Activated CD4-positive, alpha-beta T cell treated with anti-CD3 and anti-CD28 coated beads for 36 hours (primary cell): Measurements from ENCODE around the gene DCXR. TPM values are rescaled to one million over a fixed set of nuclear protein-coding genes. Genes with fewer than 3 reads are reported as not detected.

Experiments used
- ATAC-seq: fragments of 200-7000 bp; cut with Tn5 transposase; one replicate; pipeline ENCODE4 v1.10.0; 2021; ENCODE audit warnings: mild to moderate bottlenecking, moderate library complexity
- CTCF ChIA-PET: fragments of 350-600 bp; sonication (Branson Sonifier 250); formaldehyde crosslinking; loops from one replicate; lab custom pipeline; 2021; ENCODE audit warnings: antibody characterized with exemption; lab: Charles Lee
- POLR2A ChIA-PET: fragments of 350-600 bp; sonication (Branson Sonifier 250); formaldehyde crosslinking; loops from one replicate; lab custom pipeline; 2021; ENCODE audit warnings: antibody characterized with exemption, inconsistent platforms; lab: Charles Lee
- DNase-seq: peaks from one replicate; pipeline ENCODE4 v3.0.0-alpha.2; 2020
- H3K27ac Mint-ChIP-seq: one replicate; pipeline ENCODE4 v1.8.0; 2021; ENCODE audit warnings: mixed read lengths
- H3K27me3 Mint-ChIP-seq: one replicate; pipeline ENCODE4 v1.8.0; 2021; ENCODE audit warnings: mixed read lengths
- H3K36me3 Mint-ChIP-seq: one replicate; pipeline ENCODE4 v1.8.0; 2021; ENCODE audit warnings: low read depth, mixed read lengths
- H3K4me1 Mint-ChIP-seq: one replicate; pipeline ENCODE4 v1.8.0; 2021; ENCODE audit warnings: mixed read lengths
- H3K4me3 Mint-ChIP-seq: one replicate; pipeline ENCODE4 v1.8.0; 2021; ENCODE audit warnings: mild to moderate bottlenecking, moderate library complexity, mixed read lengths
- H3K9me3 Mint-ChIP-seq: one replicate; pipeline ENCODE4 v1.8.0; 2021; ENCODE audit warnings: low read depth, mixed read lengths
- intact Hi-C, 2 experiments: fragments of 100-400 bp; cut with DNase I in 1 of 2; cut with micrococcal nuclease in 1 of 2; formaldehyde crosslinking; loops; one replicate each; pipeline versions ENCODE4 v1.14.2 to v1.15.1; 2022 to 2024; cut with DNase I, micrococcal nuclease
- total RNA-seq, 2 experiments: library from RNA; stranded (reverse); gene quantifications; one replicate each; pipeline ENCODE4 v1.2.3, GENCODE V29; 2021

DCXR gene
- total RNA-seq, 2 experiments from 2014 or later: 105 to 166 TPM

DNA sequence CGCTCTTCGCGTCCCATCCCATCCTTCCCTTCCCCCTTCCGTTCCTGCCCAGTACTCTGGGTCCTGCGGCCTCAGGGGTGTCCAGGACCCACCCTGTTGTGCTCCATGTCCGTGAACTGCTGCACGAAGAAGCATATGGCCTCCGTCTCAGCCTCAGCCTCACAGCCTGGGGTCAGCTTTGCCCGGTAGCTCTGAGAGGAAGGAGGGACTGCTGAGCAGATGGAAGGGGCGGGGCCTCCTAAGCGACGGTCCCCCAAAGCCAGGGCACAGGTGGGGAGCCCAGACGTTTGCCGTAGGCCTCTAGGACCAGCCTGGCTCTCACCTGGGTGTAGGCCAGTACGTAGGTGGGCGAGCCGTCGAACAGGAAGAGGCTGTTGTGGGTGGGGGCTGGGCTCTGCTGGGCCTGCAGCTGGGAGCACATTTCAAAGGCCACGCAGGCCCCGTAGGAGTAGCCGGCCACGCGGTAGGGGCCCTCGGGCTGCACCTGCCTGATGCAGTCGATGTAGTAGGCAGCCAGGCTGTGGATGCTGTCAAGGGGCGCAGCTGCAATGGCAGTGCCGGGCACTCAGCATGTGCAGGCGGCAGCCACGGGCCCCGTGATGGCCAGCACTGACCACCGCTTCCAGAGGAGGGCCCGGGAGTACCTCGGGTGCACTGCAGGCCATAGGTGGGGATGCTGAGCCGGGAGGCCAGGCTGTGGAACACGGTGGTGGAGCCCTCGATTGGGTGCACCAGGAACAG lies 42.7 kb upstream of the DCXR start:
- ChIA-PET CTCF (no interaction called here), POLR2A (no interaction called here)
- ATAC-seq: no peak
- Mint-ChIP-seq H3K27ac (no peak overlapping the region), H3K9me3 (no peaks in the 10 kb centered on the region), H3K36me3 (peaks cover 24% of the 10 kb centered on the region), H3K4me3 (no peak overlapping the region), H3K4me1 (no peaks in the 10 kb centered on the region), H3K27me3 (no peaks in the 10 kb centered on the region)
- DNase-seq: no peak
- intact Hi-C loops: no loop called here

DNA sequence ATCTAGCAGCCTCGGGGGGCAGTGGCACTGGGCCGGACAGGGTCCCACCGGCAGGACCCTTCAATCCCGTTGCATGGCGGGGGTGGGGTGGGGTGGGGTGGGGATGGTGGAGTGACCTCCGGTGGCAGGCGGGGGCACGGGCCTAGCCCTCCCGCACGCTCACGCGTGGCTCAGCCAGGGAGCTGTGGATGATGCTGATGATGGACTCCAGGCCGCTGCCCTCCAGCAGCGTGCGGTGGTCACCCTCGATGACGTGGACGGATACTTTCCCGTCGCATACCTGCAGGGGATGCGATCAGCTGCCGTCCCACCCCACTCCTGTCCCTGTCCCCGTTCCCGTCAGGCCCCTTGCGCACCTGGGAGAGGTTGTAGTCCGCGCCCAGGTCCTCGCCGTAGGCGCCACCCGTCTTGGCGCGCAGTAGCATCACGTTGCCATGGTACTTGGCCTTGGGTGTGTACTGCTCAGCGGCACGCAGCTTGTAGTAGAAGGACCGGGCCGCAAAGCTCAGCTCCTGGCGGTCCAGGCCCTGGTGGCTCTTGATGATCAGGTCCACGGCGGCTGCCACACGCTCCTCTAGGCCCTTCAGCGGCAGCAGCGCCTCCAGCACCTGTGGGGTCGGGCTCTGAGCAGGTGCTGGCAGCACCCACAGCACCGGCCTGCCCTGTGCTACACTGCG lies 41.6 kb upstream of the DCXR start:
- no peaks in the 10 kb centered on the region for H3K9me3 Mint-ChIP-seq

DNA sequence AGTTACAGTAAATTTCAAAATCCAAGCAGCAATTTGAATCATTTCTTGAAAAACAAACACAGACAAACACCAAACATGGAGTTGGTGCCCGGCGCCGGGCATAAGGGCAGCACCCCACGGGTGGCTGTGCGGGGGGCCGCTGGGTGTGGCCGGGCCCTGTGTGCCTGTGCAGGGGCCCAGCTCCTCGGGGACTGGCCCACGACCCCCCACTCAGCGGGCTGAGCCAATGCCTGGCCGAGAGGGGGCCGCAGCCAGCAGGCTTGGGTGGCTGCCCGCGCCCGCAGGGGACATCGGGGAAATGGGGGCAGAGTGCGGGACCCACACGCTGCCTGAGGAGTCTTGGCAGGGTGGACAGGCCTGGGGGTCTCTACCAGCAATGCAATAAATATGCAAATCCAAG lies 40.9 kb upstream of the DCXR start:
- ChIA-PET CTCF (no interaction called here), POLR2A (no interaction called here)
- DNase-seq (no peak), ATAC-seq (no peak)
- no peak overlapping the region for H3K4me3 Mint-ChIP-seq
- no peaks in the 10 kb centered on the region for H3K4me1 Mint-ChIP-seq
- H3K9me3 Mint-ChIP-seq: no peaks in the 10 kb centered on the region
- H3K27ac Mint-ChIP-seq: no peak overlapping the region
- intact Hi-C loops: no loop called here
- H3K27me3 Mint-ChIP-seq: no peaks in the 10 kb centered on the region
- peaks cover 18% of the 10 kb centered on the region for H3K36me3 Mint-ChIP-seq

More for the DNA sequence above, 41.6 kb upstream of the DCXR start:
- no peak overlapping the region for H3K4me3 Mint-ChIP-seq
- no peaks in the 10 kb centered on the region for H3K4me1 Mint-ChIP-seq
- POLR2A ChIA-PET: no interaction called here
- peaks cover 20% of the 10 kb centered on the region for H3K36me3 Mint-ChIP-seq
- H3K27ac Mint-ChIP-seq: no peak overlapping the region
- ATAC-seq (no peak), DNase-seq (no peak)
- intact Hi-C loops: no loop called here
- no peaks in the 10 kb centered on the region for H3K27me3 Mint-ChIP-seq
- CTCF ChIA-PET: no interaction called here

DNA sequence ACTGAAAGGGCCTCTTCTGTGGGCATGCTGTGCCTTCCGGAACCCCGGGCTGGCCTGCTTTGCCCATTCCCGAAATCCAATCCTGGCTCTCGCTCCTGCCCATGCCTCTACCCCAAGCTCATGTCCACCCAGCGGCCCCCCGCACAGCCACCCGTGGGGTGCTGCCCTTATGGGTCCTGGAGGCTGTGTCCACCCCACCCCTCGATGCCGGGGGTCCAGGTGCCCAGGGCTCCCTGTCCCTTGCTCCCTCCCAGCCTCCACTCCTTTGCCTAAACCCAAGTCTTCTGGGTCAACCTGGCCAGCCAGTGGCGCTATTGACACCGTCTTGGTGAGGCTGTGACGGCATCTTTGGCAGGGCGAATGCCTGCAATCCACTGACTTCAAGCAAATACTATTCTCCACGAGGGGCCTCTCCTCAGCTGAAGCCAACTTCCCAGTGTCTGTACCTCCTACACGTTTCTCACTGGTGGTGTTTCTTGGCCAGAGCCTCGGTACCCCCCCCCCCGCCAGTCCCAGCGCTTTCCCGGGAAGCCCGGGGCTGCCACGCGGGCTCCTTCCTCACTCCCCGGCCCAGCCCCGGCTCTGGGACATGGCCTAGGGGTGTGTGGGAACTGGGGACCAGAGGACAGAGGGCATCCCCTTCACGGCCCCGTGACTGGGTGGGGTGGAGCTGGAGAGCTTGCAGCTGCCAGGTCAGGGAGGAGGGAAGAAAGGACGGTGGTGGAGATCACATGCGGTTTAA lies 40.3 kb upstream of the DCXR start:
- Mint-ChIP-seq H3K36me3 (peaks cover 11% of the 10 kb centered on the region), H3K9me3 (no peaks in the 10 kb centered on the region), H3K27me3 (no peaks in the 10 kb centered on the region), H3K27ac (no peak overlapping the region), H3K4me3 (no peak overlapping the region), H3K4me1 (no peaks in the 10 kb centered on the region)
- CTCF ChIA-PET: interaction anchor here (0.7 kb wide), 1 partner anchor 477 kb away, joined by 3 read pairs; no protein-coding TSS in a partner anchor
- POLR2A ChIA-PET: no interaction called here
- intact Hi-C loops: no loop called here
- ATAC-seq (no peak), DNase-seq (no peak)

DNA sequence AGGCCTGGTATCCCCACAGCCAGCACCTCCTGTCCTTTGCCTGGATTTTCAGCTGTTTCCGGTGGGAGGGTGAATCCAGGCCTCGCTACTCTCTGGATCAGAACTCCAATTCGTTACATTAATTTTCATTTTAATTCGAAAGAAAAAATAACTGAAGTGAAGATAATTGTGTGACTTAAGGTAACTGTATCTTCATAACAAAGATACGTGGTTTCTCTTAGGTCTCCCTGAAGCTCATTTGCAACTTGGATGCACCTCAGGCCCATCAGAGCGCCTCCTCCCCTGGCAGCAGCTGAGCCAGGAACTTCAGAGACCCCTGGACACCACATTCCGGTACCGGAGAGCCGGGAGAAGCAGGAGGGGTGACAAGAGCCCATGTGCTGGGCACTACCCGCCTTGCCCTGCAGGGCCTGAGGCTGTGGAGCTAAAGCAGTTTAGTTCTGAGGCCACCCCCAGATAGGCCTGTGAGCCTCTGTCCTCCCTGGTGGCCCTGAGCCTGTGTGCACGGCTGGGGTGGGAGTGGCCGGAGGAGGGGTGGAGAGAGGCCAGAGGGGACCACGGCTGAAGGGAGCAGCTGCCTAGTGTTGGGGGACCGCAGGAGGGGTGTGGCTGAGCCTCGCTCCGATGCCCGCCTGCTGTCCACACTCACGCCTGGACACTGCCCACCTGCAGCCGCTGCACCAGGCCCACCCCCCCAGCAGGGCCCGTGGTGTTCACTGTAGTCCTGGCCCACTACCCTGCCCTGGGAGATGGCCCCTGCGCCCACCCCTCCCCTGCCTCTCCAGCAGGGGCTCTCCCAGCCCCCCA lies 39.5 kb upstream of the DCXR start:
- ATAC-seq (peak; percentile 13), DNase-seq (no peak)
- CTCF ChIA-PET: interaction anchor here (0.6 to 0.9 kb wide), 3 partner anchors 13 to 478 kb away, joined by 3 read pairs; no protein-coding TSS in a partner anchor
- Mint-ChIP-seq H3K4me3 (no peak overlapping the region), H3K27ac (no peak overlapping the region), H3K4me1 (no peaks in the 10 kb centered on the region), H3K36me3 (peaks cover 10% of the 10 kb centered on the region), H3K9me3 (no peaks in the 10 kb centered on the region), H3K27me3 (no peaks in the 10 kb centered on the region)
- POLR2A ChIA-PET: interaction anchor here (1.2 kb wide), 1 partner anchor 22 kb away, joined by 3 read pairs; no protein-coding TSS in a partner anchor
- intact Hi-C loops: no loop called here

DNA sequence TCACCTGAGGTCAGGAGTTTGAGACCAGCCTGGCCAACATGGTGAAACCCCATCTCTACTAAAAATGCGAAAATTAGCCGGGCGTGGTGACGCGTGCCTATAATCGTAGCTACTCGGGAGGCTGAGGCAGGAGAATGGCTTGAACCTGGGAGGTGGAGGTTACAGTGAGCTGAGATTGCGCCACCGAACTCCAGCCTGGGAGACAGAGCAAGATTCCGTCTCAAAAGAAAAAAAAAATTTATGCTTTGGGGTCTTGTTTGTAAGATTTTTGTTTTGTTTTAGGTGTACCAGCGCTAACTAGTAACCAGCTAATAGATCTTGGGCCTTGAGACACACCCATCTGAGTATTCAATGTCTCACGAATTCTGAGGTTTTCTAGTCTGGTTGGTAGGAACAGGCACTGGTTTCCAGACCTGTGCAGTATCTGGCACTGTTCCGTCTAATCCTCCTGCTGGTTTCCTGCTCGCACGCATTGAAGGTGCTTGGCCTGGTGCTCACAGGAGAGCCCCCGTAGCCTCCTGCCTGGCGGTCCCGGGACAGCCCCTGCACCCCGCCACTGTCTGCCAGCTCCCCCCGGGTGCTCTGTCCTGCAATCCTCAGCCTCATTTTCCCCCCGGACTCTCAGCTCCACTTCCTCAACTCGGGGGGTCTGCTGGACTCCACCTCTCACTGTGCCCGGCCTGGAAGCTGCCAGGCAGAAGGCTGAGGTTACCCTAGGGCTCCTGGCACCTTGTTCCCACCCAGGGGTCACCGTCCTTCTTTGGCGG lies 38.7 kb upstream of the DCXR start:
- ChIA-PET CTCF (interaction anchor here (0.6 to 0.9 kb wide), 2 partner anchors 12 to 366 kb away, joined by 3 read pairs; no protein-coding TSS in a partner anchor), POLR2A (interaction anchor here (1.2 kb wide), 1 partner anchor 23 kb away, joined by 3 read pairs; no protein-coding TSS in a partner anchor)
- H3K4me3 Mint-ChIP-seq: no peak overlapping the region
- ATAC-seq (no peak), DNase-seq (no peak)
- H3K27me3 Mint-ChIP-seq: no peaks in the 10 kb centered on the region
- peaks cover 10% of the 10 kb centered on the region for H3K36me3 Mint-ChIP-seq
- intact Hi-C loops: no loop called here
- no peaks in the 10 kb centered on the region for H3K4me1 Mint-ChIP-seq
- no peak overlapping the region for H3K27ac Mint-ChIP-seq
- H3K9me3 Mint-ChIP-seq: no peaks in the 10 kb centered on the region

DNA sequence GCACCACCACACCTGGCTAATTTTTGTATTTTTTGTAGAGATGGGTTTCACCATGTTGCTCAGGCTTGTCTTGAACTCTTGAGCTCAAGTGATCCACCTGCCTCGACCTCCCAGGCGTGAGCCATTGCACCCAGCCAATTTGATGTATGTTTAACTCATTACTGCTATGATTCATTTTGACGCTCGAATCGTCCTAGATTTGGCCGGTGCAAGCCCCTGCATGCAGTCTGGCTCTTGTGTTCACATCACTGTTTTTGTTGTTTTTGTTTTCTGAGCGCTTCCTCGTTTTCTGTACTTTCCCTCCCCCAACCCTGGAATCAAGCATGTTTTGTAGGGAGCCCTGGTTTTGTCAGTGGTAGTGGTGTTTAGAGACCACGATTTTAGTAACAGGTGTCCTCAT lies 35.9 kb upstream of the DCXR start:
- DNase-seq (no peak), ATAC-seq (no peak)
- no peaks in the 10 kb centered on the region for H3K4me1 Mint-ChIP-seq
- POLR2A ChIA-PET: no interaction called here
- H3K36me3 Mint-ChIP-seq: peaks cover 2% of the 10 kb centered on the region
- no peaks in the 10 kb centered on the region for H3K27me3 Mint-ChIP-seq
- no peaks in the 10 kb centered on the region for H3K9me3 Mint-ChIP-seq
- no peak overlapping the region for H3K4me3 Mint-ChIP-seq
- intact Hi-C loops: no loop called here
- CTCF ChIA-PET: no interaction called here
- no peak overlapping the region for H3K27ac Mint-ChIP-seq

DNA sequence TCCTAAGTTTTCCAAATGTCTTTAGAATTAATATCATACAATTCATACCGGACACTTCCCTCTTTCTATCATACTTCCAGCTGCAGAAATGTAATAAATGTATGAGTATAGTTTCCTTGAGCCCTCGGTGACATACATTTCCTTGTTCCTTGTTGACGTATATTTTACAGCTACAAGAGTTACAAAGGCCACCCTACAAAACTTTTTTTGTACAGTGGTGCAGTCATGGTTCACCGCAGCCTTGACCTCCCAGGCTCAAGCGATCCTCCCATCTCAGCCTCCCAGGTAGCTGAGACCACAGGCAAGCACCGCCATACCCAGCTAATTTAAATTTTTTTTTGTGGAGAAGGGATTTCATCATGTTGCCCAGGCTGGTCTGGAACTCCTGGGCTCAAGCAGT lies 35.3 kb upstream of the DCXR start:
- no peaks in the 10 kb centered on the region for H3K36me3 Mint-ChIP-seq
- POLR2A ChIA-PET: no interaction called here
- intact Hi-C loops: no loop called here
- DNase-seq: no peak
- no peaks in the 10 kb centered on the region for H3K27me3 Mint-ChIP-seq
- no peaks in the 10 kb centered on the region for H3K9me3 Mint-ChIP-seq
- no peaks in the 10 kb centered on the region for H3K4me1 Mint-ChIP-seq
- no peak overlapping the region for H3K27ac Mint-ChIP-seq
- no peak overlapping the region for H3K4me3 Mint-ChIP-seq
- no peak for ATAC-seq
- CTCF ChIA-PET: no interaction called here

DNA sequence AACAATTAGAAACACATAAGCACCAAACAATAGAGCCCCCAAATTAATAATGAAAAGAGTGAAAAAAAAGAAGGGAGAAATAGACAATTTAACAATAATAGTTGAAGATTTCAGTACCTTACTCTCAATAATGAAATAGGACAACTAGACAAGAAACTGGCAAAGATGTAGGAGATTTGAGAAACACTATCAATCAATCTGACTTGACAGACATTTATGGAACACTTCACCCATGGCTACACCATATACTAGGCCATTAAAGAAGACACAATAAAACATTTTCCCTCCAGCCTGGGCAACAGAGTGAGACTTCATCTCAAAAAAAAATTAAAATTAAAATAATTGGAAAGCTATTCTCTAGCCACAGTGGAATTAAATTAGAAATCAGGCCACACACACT lies 33.1 kb upstream of the DCXR start:
- Mint-ChIP-seq H3K4me3 (no peak overlapping the region), H3K4me1 (peaks cover 6% of the 10 kb centered on the region), H3K27ac (no peak overlapping the region), H3K9me3 (no peaks in the 10 kb centered on the region), H3K36me3 (no peaks in the 10 kb centered on the region), H3K27me3 (no peaks in the 10 kb centered on the region)
- no peak for DNase-seq
- ChIA-PET POLR2A (no interaction called here), CTCF (interaction anchor here (0.7 to 0.8 kb wide), 2 partner anchors 40 to 150 kb away, joined by 3 to 4 read pairs; no protein-coding TSS in a partner anchor)
- ATAC-seq: no peak
- intact Hi-C loops: no loop called here

DNA sequence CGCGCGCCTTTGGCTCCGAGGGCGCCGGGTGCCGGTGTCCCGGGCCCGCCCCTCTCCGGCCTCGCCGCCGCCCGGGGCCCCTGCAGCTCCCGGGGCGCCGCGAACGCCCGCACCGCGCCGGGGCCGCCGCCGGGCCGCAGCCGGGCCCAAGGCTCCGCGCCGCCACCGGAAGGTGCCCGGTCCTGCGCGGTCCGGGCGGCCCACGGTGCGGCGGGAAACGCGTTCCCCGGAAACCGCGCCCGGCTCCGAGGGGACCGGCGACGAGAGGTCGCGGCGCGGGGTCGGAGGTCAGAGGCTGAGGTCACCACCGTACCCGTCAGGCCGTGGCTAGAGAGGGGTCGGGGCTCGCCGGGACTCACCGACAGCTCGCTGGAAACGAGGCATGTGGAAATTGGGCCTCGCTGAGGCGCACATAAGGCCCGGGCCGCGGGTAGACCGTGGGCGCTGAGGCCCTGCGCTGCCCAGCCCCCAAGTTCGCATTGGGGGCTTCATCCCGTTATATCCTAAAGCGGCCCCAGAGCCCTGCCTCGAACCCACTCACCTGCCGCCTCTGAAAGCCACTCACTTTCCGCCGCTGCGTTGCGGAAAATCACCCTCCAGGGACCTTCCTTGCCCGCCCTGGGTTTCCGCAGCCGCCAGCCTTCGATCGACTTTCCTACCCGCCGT lies 28.3 kb upstream of the DCXR start, which contains the start of gene DUS1L:
TSS of gene DUS1L (minus strand) at position 167 of the 666 bp plus-strand sequence. CDS start 745 bp downstream, outside the sequence.
- peak within 1 kb of the TSS; percentile 84 for H3K4me3 Mint-ChIP-seq
- POLR2A ChIA-PET: no interaction called here
- CTCF ChIA-PET: interaction anchor here (0.7 to 1.7 kb wide), 5 partner anchors 24 to 730 kb away, joined by 3 to 6 read pairs (median 3); partner anchors contain the start of gene DCXR
- peak within 1 kb of the TSS; percentile 91 for H3K27ac Mint-ChIP-seq
- peak; percentile 83 for DNase-seq
- intact Hi-C loops: loop anchor here (1.0 to 2.0 kb wide), 5 partner anchors 13 to 42 kb away; partner anchors contain the start of genes DCXR (in 1 of the 2), FASN (in 1 of the 2), GPS1 (in 1 of the 2) and LRRC45 (in 1 of the 2)
- no peaks in the 10 kb centered on the region for H3K27me3 Mint-ChIP-seq
- H3K4me1 Mint-ChIP-seq: peaks cover 14% of the 10 kb centered on the region
- no peaks in the 10 kb centered on the region for H3K9me3 Mint-ChIP-seq
- ATAC-seq: peak; percentile 93
- H3K36me3 Mint-ChIP-seq: peaks cover under 1% of the 10 kb centered on the region
